Stimulated activated CD4-positive, alpha-beta T cell treated with anti-CD3 and anti-CD28 coated beads, Interleukin-12 subunit alpha, Interleukin-12 subunit beta, amount 100 ng/mL, for 48 hours (primary cell): ENCODE measurements around the gene ZBTB2.
"Not testable (repeated sequence)": the region's sequence is repeated elsewhere in the genome, so short reads cannot be mapped to it uniquely, and the experiment has no call there.

ENCODE experiments used
- DNase-seq, 3 donors: peaks; one replicate each; pipeline ENCODE4 v3.0.0-alpha.2; 2020; ENCODE audit warnings: low read depth in 2 of 3, low spot score in 1 of 3

The ZBTB2 gene

GRCh38 chr6:151374036-151374683 is 17.2 kb downstream of the ZBTB2 start:
- DNase-seq = no peak

GRCh38 chr6:151372164-151372563 is 19.2 kb downstream of the ZBTB2 start:
- DNase-seq = no peak

- DNase-seq = no peak
Measured at GRCh38 chr6:151370509-151371078, 20.8 kb downstream of the ZBTB2 start.

- DNase-seq = no peak
Measured at GRCh38 chr6:151365233-151365632, 26.1 kb downstream of the ZBTB2 start.

- no peak for DNase-seq
Measured at GRCh38 chr6:151359486-151359885, 31.9 kb downstream of the ZBTB2 start.

- no peak for DNase-seq
Measured at GRCh38 chr6:151358475-151358874, 32.9 kb downstream of the ZBTB2 start.

- no peak for DNase-seq
Measured at GRCh38 chr6:151357758-151358436, 33.5 kb downstream of the ZBTB2 start.

- not testable (repeated sequence) for DNase-seq
Measured at GRCh38 chr6:151356983-151357382, 34.4 kb downstream of the ZBTB2 start.

GRCh38 chr6:151353795-151354194 is 37.6 kb downstream of the ZBTB2 start:
- DNase-seq = no peak

- no peak for DNase-seq
Measured at GRCh38 chr6:151352410-151353396, 38.7 kb downstream of the ZBTB2 start.

GRCh38 chr6:151351731-151352130 is 39.6 kb downstream of the ZBTB2 start:
- DNase-seq = no peak

GRCh38 chr6:151351146-151351700 is 40.1 kb downstream of the ZBTB2 start:
- DNase-seq = no peak

GRCh38 chr6:151350442-151351145 is 40.8 kb downstream of the ZBTB2 start:
- DNase-seq = no peak

- DNase-seq = no peak
Measured at GRCh38 chr6:151349651-151350270, 41.6 kb downstream of the ZBTB2 start.

- not testable (repeated sequence) for DNase-seq
Measured at GRCh38 chr6:151342750-151343149, 48.6 kb downstream of the ZBTB2 start.

- DNase-seq = no peak
Measured at GRCh38 chr6:151341476-151342195, 49.7 kb downstream of the ZBTB2 start.

- DNase-seq = no peak
Measured at GRCh38 chr6:151340219-151340978, 51.0 kb downstream of the ZBTB2 start.

GRCh38 chr6:151339369-151339768 is 52.0 kb downstream of the ZBTB2 start:
- no peak for DNase-seq
